Measurements from ENCODE around the gene DUS1L.
A peak's percentile ranks its signal among the peaks of the same experiment; 100 is the strongest.

Gene DUS1L

GRCh38 chr17:82013772-82014321 lies 51.8 kb downstream of the DUS1L start:
- no peak for DNase-seq

DNA sequence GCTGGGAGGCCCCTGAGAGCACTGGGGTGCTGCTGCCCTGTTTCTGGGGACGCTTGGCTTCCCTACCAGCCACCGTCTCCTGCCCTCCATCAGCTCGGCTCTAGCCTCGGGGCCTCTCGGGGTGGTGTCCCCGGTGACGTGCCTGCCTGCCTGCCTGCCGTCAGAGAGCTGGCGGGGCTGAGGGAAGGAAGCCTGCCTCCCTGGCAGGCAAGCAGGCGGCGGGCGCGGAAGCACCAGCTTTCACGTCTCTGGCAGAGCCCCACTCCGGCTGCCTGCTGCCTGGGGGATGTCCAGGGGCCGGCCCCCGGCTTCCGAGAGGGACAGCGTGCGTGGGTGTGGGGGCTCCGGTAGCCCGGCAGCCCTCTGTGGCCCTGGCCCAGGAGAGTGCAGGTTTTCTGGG lies 52.3 kb downstream of the DUS1L start:
- no peak for DNase-seq

- no peak for DNase-seq
Observed at GRCh38 chr17:82012640-82013295, 52.8 kb downstream of the DUS1L start.

DNA sequence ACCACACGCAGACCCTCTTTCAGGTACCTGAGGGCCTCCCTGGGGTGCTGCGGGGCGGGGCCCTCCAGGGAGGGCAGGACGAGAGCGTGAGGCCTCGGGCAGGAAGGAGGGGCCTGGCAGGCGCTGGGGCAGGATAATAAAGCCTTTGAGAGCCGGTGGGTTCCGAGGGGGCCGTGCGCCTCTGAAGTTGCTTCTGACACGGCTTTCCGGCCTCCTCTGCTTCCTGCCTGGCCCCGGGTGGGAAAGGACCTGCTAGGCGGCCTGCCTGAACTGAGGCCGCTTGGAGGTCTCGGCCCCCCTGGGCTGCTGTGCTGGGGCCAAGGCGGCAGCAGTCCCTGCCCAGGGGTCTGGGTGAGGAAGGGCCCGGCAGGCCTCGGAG lies 53.4 kb downstream of the DUS1L start:
- no peak for DNase-seq

DNA sequence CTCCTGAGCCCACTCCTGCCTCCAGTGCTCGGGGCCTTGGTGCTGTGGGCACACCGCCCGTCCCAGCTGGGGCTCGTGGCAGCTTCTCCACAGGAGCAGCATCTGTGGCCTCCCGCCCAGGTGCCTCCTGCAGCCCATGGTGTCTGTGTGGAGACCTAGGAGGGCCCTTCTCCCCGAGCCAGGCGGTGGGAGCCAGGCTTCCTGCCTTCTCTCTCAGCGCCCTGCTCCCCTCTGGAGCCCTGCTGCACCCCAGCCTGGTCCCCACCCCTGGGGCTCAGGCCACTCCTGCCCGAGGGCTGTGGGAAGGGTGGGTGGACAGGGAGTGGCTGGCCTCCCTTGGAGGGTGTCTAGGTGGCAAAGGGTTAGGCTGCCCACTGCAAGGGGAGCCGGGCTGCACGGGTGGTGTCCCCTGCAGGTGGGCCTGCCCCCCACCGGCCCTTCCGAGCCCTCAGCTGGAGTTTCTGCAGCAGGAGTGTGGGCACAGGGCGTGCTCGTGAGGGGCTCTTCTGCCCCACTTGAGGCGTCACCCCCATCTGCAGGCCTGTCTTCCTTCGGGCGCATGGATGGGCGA lies 53.9 kb downstream of the DUS1L start:
- no peak for DNase-seq

DNA sequence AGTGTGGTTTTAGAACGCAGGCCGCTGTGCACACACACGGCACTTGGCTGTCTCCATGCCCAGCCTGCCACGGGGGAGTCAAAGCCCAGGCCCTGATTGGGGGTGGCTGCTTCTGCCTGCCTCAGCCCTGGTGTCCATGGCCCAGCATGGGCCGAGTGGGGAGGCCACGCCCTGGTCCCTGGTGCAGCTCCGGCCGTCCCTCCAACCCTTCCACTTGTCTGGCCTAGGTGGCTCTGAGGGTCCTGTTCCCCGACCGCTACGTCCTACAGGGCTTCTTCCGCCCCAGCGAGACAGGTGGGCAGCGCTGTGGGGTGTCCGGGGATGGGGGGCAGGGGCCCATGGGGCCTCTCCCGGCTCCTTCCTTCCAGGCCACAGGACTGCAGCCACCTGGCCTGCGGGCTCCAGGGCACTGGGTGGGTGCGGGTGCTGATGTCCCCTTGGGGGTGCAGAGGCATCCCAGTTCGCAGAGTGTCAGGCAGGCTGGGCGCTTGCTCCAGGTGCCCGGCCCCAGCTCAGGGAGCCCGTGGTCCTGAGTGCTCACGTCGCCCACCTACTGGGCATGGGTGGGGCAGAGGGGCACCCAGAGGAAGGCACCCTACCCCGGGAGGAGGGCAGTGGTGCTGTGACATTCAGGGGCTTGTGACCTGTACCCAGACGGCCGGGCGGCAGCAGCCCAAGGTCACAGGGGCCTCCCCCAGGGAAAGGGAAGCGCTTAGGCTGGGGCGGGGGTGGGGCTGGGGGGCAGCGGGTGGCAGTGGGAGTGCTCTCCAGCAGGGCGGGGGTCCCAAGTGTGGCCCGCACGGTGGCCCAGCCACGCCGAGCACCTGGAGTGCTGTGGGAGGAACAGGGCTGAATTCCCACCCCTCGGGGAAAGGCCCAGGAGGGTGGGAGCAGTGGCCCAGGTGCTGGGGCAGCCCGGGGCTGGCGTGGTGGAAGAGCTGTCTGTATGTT lies 54.8 kb downstream of the DUS1L start:
- DNase-seq = no peak

- DNase-seq = no peak
Observed at GRCh38 chr17:82009413-82009812, 56.2 kb downstream of the DUS1L start.

- DNase-seq = no peak
Observed at GRCh38 chr17:82008941-82009405, 56.6 kb downstream of the DUS1L start.

DNA sequence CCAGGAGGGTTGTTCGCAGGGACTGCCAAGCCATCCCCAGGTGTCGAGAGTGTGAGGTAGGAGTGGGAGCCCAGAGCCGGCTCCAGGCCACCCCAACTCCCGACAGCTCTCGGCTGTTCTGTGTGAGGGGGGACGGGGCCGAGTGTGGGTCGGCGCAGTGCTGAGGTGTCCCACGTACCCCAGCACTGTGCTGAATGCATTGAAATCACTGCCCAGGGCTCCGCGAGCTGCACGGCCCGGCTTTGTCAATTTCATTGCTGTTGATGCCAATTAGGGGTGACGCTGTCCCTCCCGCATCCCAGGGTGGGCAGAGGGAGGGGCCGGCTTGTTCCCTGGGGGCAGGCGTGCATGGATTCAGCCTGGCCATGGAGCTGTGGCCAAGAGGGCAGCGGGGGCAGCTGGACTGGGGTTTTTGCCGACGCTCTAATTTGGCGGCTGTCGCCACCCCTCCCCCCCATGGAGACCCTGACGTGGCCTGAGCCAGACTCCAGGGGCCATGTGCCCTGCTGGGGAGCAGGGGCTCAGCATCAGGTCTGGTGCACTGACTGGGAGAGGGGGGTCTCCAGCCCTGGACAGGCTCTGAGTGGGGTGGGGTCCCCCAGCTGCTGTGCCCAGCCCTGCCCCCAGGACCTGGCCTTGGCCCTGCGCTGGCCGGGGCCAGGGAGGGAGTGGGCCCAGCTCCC lies 57.2 kb downstream of the DUS1L start:
- peak; percentile 2 for DNase-seq

Data from right kidney (tissue), 1 donor.